ENCODE measurements around the gene FUBP3.

The FUBP3 gene

DNA sequence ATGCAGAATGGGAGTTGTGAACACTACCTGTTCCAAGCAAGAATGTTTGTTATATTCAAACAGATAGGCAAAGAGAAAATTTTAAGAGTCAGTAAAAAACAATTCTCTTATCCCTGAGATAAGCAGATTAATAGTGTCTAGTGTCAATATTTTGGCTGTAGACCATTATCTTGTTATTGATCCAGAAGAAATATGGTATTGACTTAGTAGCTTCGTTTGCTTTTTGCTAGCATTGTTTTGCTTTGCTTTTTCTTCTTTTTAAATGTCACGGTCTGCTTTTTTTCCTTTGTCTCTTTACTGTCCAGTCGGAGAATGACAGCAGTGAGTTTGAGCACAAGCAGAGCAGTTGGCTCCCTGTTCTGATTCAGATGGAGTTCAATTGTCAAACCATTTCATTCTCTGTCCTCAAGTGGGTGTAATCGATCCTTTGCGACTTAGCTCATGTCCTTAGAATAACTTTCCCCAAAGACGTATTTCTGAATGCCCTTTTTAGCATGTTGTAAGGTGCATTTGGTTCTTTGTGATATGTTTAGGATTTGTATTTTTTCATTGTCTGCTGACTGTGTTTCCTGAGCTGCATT is 29.3 kb downstream of the FUBP3 start:
- DNase-seq, result no peak

- no peak for DNase-seq
These were observed 29.8 kb downstream of the FUBP3 start for GRCh38 chr9:130609163-130609562.

DNA sequence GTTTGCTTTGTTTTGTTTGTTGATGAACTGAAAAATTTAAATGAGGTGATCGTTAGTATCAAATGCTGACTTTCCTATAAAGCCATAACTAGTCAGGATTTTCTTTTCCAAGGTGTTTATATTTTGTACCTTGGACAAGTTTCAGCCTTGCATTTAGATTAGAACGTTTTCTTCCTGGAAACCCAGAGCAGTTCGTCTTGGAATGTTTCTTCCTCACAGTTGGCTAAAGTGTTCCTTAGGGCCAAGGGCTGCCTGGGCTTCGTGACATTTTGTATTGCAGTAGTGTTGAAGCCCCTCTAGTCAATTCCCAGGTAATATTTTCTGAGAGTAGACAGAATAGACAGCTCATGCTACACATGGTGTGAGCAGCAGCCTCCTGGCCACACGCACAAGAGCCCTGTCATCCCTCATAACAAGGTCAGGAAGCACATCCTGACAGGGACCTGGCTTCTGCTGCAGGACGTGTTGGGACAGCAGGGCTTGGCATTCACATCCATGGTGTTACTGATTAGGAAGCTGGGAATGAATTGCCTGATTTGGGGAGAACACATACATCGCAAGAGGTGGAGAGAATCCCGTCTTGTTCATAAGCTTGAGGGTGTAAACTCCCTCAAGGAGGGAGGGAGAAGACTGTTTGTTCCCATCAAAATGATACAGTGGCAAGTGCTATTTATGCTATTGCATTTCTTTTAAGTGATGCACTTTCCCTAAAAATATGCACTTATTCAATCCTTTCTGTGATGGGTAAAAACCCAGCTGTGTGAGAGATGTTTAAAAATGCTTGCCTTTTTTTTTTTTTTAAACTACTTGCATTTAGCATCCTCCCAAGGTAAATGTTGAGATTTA is 31.7 kb downstream of the FUBP3 start:
- DNase-seq, result no peak

DNA sequence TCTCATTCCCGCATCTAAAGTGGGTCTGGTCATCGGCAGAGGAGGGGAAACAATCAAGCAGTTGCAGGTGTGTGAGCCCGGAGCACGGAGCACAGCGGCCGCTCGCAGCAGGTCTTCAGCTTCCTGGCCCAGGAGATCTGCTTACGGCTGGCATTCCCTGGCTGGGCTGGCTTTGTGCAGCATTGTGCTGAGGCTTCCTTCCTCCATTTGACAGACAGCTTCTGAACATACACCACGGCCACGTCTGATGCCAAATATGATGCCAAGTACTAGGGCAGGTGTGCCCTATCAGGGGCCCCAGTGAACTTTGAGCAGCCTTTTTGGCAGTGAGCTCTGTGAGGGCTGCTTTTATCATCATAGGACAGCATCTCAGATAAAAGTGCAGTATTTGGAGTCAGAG is 37.1 kb downstream of the FUBP3 start:
- no peak for DNase-seq

DNA sequence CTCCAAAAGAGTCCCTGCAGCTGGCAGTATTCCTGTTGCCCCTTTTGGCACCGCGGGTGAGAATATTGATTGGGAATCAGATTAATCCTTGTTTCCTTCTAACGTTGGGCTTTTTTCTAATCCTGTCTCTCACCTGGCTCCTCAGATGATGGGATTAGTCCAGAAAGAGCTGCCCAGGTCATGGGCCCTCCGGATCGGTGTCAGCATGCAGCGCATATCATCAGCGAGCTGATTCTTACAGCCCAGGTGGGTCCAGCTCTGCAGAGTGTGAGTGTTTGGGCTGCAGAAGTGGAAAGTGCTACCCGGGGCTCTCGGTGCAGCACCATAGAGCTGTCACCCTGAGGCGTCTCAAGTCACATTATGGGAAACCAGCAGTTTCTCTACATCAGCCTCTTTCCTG is 44.1 kb downstream of the FUBP3 start:
- no peak for DNase-seq

- no peak for DNase-seq
These were observed 44.8 kb downstream of the FUBP3 start for GRCh38 chr9:130624154-130624553.

- DNase-seq, result no peak
These were observed 47.0 kb downstream of the FUBP3 start for GRCh38 chr9:130626249-130626996.

GRCh38 chr9:130627051-130627450 is 47.7 kb downstream of the FUBP3 start:
- DNase-seq, result no peak

- no peak for DNase-seq
These were observed 48.8 kb downstream of the FUBP3 start for GRCh38 chr9:130627896-130628792.

DNA sequence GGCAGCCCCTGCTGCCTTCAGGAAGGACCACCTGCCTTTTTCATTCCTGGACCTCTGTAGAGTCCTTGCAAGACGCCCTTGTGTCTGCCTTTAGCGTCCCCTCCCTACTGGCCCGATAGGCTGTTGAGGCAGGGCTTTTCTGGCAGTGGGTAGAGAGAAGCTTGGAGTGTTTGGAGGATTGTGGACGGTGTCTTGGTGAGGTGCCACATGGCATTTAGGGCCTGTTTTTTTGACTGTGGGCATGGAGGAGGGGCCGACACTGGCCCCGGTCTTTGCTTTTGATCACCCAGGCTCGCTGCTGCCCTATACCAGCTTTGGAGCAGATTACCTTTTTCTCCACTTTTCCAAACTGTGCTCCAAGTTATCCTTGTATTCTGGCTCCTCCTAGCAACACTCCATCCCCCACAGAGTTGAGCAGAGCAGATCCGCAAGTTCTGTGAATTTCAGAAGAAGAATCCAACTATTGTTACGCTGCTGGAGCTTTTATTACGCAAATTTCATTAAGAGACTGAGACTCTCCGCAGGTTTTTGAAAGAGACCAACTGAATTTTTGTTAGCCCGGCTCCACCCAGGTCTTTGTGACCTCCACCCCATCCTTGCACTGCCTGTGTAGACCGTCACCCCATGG is 50.2 kb downstream of the FUBP3 start:
- no peak for DNase-seq

DNA sequence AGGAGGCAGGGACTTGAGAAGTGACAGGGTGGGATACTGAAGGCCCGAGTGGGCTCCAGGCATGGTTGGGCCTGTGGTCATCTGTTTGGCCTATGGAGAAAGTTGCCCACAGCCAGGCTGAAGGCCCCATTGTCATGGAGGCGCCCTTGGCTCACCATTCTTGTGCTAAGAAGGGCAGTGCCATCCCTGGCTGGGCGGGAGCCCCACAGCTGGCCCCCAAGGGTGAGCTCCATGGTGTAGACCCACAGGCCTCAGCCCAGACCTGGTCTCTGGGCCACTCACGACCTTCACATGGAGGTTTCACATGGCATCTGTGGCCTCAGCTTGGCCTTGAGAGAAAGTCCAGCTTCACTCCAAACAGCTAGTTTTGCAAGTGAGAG is 50.7 kb downstream of the FUBP3 start:
- DNase-seq, result no peak

GRCh38 chr9:130630506-130631330 is 51.3 kb downstream of the FUBP3 start:
- DNase-seq, result no peak

DNA sequence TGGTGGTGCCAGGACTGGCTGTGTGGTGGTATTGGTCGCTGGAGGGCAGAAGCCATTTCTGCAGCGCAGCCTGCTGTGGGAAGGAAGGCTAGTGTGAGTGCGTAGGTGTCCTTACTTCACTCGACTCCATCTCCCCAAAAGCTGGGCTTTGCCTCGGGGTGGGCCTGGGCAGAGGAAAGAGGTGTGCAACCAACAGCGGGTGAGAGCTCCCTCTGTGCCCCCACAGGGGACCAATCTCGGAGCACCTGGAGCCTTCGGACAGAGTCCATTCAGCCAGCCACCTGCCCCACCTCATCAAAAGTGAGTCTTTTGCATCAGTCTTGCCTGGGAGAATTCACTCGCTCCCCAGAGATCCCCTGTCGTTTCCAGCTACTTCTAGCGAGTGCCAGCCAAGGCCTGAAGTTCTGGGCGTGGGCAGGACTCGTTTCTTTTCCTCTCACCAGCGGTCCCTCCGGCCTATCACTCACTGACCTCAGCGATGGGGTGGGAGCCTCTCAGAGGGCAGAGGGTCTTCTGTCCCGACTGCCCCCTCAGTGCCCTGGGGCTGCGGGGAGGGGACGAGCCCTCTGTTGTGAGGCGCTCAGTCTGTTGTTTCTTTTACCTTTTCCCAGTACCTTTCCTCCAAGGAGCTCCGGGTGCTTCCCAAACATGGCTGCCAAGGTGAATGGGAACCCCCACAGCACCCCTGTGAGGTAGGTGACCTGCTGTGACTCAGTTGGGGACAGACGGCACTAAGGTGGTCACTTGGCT is 52.1 kb downstream of the FUBP3 start:
- no peak for DNase-seq

- no peak for DNase-seq
These were observed 52.8 kb downstream of the FUBP3 start for GRCh38 chr9:130632081-130632710.

DNA sequence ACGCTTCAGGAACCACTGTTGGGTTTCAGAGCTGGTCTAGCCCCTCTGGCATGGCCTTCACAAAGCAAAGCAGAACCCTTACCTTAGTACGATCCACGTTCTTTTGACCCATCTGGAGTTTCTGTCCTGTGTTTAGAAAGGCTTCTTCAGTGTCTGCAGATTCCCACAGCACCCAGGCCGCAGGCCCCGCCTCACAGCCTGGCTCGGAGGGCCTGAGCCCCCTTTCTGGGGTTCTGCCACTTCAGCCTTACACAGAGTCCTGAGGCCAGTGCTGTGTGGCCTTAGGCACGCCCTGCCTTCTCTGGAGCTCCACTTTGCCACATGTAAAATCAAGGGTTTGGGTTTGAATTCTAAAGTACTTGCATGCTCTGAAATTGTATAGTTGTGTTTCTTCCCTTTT is 53.5 kb downstream of the FUBP3 start:
- no peak for DNase-seq

DNA sequence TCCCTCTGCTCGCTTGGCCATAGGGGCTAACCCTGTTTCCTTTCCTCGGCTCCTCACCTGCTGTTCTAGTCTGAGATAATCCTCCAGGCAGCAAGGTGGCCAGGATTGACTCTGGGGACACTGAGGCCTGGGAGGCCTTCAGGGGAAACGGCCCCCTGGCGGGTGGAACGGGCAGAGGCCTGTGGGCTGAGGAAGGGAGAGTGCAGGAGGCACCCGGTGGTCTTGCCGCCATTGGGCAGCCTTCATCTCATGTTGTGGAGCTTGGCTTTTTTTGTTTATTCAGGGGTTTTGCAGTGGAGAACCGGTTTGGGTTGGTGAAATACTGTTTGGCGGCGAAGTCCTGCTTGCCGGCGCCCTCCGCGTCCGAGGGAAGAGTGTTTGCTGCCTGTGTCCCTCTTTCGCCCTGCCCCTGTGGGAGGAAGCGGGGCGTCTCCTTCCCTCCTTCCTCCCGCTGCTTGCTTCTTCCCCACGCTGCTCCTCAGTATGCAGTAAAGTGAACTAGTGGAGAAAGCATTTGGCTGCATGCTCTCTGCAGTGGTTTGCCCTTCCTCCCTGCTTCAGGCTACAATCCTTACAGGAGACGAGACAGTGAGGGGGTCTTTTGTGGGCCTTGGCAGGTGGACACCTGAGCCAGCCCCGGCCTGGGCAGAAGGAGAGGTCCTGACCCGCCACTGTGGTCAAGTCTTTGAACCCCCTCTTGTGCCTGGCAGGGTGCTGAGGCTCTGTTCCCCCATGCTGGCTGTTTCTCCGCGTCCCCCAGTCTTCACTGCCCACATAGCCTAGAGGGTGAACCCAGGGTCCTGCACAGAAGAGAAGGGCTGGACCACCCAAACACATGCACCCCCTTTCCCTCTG is 54.2 kb downstream of the FUBP3 start:
- DNase-seq, result no peak

GRCh38 chr9:130634191-130634768 is 54.9 kb downstream of the FUBP3 start:
- no peak for DNase-seq

GRCh38 chr9:130634801-130635200 is 55.4 kb downstream of the FUBP3 start:
- DNase-seq, result no peak

DNA sequence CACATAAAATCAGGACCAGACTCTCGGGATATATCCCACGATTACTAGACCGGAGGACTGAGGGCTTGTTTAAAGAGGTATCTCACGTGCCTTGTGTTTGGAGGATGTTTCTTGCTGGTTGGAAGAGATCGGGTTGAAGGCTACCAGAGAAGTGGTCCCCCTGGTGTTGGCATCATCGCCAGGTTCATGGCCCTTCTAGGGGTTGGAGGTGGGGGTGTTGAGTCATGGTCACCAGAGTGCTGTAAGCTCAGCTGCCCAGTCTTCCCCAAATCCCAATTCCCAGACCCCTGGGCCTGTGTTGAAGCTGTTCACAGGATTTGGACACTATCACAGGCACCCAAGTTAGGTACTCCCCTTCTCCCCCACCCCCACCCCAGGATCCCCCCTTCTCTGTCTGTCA is 55.9 kb downstream of the FUBP3 start:
- DNase-seq, result no peak

Measured in NCI-H2029 treated with DMSO at 0.1 percent for 48 hours (cell line).